ENCODE measurements around the gene RASA3. TPM values are rescaled to one million over a fixed set of nuclear protein-coding genes. Genes with fewer than 3 reads are reported as not detected.

The RASA3 gene
- polyA plus RNA-seq, 1 donor from 2014 or later, result 8.5 TPM

- Histone ChIP-seq H3K9me2 (ENCODE audit: insufficient read depth, low read length) (no peaks in the 10 kb centered on the region), H3K27me3 (ENCODE audit: insufficient read depth, low read depth, low read length) (no peaks in the 10 kb centered on the region), H3F3A (ENCODE audit: insufficient read depth, low read length, poor library complexity, severe bottlenecking) (no peaks in the 10 kb centered on the region), H3K4me3 (ENCODE audit: low read length) (no peak overlapping the region), H3K9ac (ENCODE audit: low read length) (no peak overlapping the region), H3K4me2 (ENCODE audit: low read length) (no peak overlapping the region), H3K79me2 (replicated peaks; ENCODE audit: insufficient read depth, low read length) (no peaks in the 10 kb centered on the region), H4K20me1 (ENCODE audit: insufficient read depth) (no peaks in the 10 kb centered on the region), H3K27ac (ENCODE audit: low read length) (no peak overlapping the region), H3K9me3 (ENCODE audit: low read length) (no peaks in the 10 kb centered on the region), H2AFZ (ENCODE audit: low read depth, low read length) (no peak overlapping the region), H3K36me3 (ENCODE audit: insufficient read depth, low read length) (no peaks in the 10 kb centered on the region)
- TF ChIP-seq SMC3 (conservative IDR thresholded peaks at IDR 0.05; ENCODE audit: poor library complexity), result no peak
Observed at GRCh38 chr13:114016321-114017027, 115.9 kb downstream of the RASA3 start.

- Histone ChIP-seq H3F3A (ENCODE audit: insufficient read depth, low read length, poor library complexity, severe bottlenecking) (no peaks in the 10 kb centered on the region), H3K4me3 (ENCODE audit: low read length) (no peak overlapping the region), H3K9me2 (ENCODE audit: insufficient read depth, low read length) (no peaks in the 10 kb centered on the region), H4K20me1 (ENCODE audit: insufficient read depth) (no peaks in the 10 kb centered on the region), H2AFZ (ENCODE audit: low read depth, low read length) (no peak overlapping the region), H3K27ac (ENCODE audit: low read length) (no peak overlapping the region), H3K79me2 (replicated peaks; ENCODE audit: insufficient read depth, low read length) (no peaks in the 10 kb centered on the region), H3K36me3 (ENCODE audit: insufficient read depth, low read length) (peaks cover 4% of the 10 kb centered on the region), H3K27me3 (ENCODE audit: insufficient read depth, low read depth, low read length) (no peaks in the 10 kb centered on the region), H3K4me2 (ENCODE audit: low read length) (no peak overlapping the region), H3K9ac (ENCODE audit: low read length) (no peak overlapping the region), H3K9me3 (ENCODE audit: low read length) (no peaks in the 10 kb centered on the region)
- TF ChIP-seq MXI1 (conservative IDR thresholded peaks at IDR 0.05; ENCODE audit: poor library complexity, severe bottlenecking) (no peak), SMC3 (conservative IDR thresholded peaks at IDR 0.05; ENCODE audit: poor library complexity) (no peak), EP300 (conservative IDR thresholded peaks at IDR 0.05; ENCODE audit: poor library complexity, severe bottlenecking) (no peak), TAF1 (IDR thresholded peaks at IDR 0.05; ENCODE audit: low read depth) (no peak), POLR2AphosphoS5 (IDR thresholded peaks at IDR 0.05) (no peak), REST (IDR thresholded peaks at IDR 0.05; ENCODE audit: borderline replicate concordance) (no peak), CTCF (IDR thresholded peaks at IDR 0.05; ENCODE audit: poor library complexity, severe bottlenecking) (no peak), RAD21 (conservative IDR thresholded peaks at IDR 0.05) (no peak), EZH2 (IDR thresholded peaks at IDR 0.05; ENCODE audit: borderline replicate concordance, insufficient read depth, low read length, poor library complexity, severe bottlenecking) (no peak)
Observed at GRCh38 chr13:114015969-114016295, 116.5 kb downstream of the RASA3 start.
